Brain microvascular endothelial cell (primary cell): ENCODE results near the gene TIAM2.

Experiments
- DNase-seq: peaks from one replicate; pipeline ENCODE4 v3.0.0-alpha.2; 2020
- H3K27ac ChIP-seq: fragments of 250-450 bp; sonication (Bioruptor Pico); 2 replicates; pipeline ENCODE4 v1.5.1; 2020; ENCODE audit warnings: mild to moderate bottlenecking, moderate library complexity
- H3K27me3 ChIP-seq: fragments of 250-450 bp; sonication (Bioruptor Pico); replicated peaks from 2 replicates; pipeline ENCODE4 v1.5.1; 2020; ENCODE audit warnings: mild to moderate bottlenecking
- H3K36me3 ChIP-seq: fragments of 250-450 bp; sonication (Bioruptor Pico); replicated peaks from 2 replicates; pipeline ENCODE4 v1.5.1; 2020; ENCODE audit warnings: mild to moderate bottlenecking
- H3K4me3 ChIP-seq: 2 replicates; pipeline ENCODE4 v1.5.1; 2011; ENCODE audit warnings: low read depth, mild to moderate bottlenecking, control low read depth, low read length, moderate library complexity
- CTCF ChIP-seq: IDR thresholded peaks from 2 replicates; pipeline ENCODE4 v1.5.1; 2011; ENCODE audit warnings: low read depth, mild to moderate bottlenecking, moderate library complexity, low read length, control low read depth, inconsistent platforms; ENCODE audit errors: missing control alignments
- in situ Hi-C: cut with HindIII; loops from 2 replicates; pipeline ENCODE4 v1.10.0; 2017; ENCODE audit warnings: low sequenced_read_pairs, low pct_ligation_motif_present

The TIAM2 gene

GRCh38 chr6:155022721-155023120 is 27.6 kb downstream of the TIAM2 start:
- H3K4me3 ChIP-seq = no peak overlapping the region
- in situ Hi-C loops = no loop called here
- no peak overlapping the region for H3K27ac ChIP-seq
- no peak for TF ChIP-seq CTCF
- H3K36me3 ChIP-seq = no peaks in the 10 kb centered on the region
- no peak for DNase-seq
- no peaks in the 10 kb centered on the region for H3K27me3 ChIP-seq

GRCh38 chr6:155023717-155024116 is 28.6 kb downstream of the TIAM2 start:
- TF ChIP-seq CTCF = no peak
- in situ Hi-C loops = no loop called here
- Histone ChIP-seq H3K27me3 (no peaks in the 10 kb centered on the region), H3K36me3 (no peaks in the 10 kb centered on the region), H3K4me3 (no peak overlapping the region), H3K27ac (no peak overlapping the region)
- no peak for DNase-seq

- in situ Hi-C loops = no loop called here
- no peak overlapping the region for H3K4me3 ChIP-seq
- H3K36me3 ChIP-seq = no peaks in the 10 kb centered on the region
- no peak for DNase-seq
- no peaks in the 10 kb centered on the region for H3K27me3 ChIP-seq
- TF ChIP-seq CTCF = no peak
- H3K27ac ChIP-seq = no peak overlapping the region
These were observed 29.4 kb downstream of the TIAM2 start for GRCh38 chr6:155024391-155025027.

GRCh38 chr6:155026022-155026705 is 31.0 kb downstream of the TIAM2 start:
- Histone ChIP-seq H3K27ac (no peak overlapping the region), H3K4me3 (no peak overlapping the region), H3K36me3 (no peaks in the 10 kb centered on the region), H3K27me3 (no peaks in the 10 kb centered on the region)
- DNase-seq = peak; percentile 80
- no peak for TF ChIP-seq CTCF
- in situ Hi-C loops = no loop called here

GRCh38 chr6:155026706-155027045 is 31.6 kb downstream of the TIAM2 start:
- no peak overlapping the region for H3K4me3 ChIP-seq
- no peaks in the 10 kb centered on the region for H3K27me3 ChIP-seq
- in situ Hi-C loops = no loop called here
- no peak for TF ChIP-seq CTCF
- DNase-seq = no peak
- H3K36me3 ChIP-seq = no peaks in the 10 kb centered on the region
- no peak overlapping the region for H3K27ac ChIP-seq
